K562 (cell line): ENCODE results near the gene ABHD18. TPM values are rescaled to one million over a fixed set of nuclear protein-coding genes. Genes with fewer than 3 reads are reported as not detected.
A peak's percentile ranks its signal among the peaks of the same experiment; 100 is the strongest.

Experiments used
- ARID2 ChIP-seq: fragments of 450-650 bp; IDR thresholded peaks from 2 replicates; pipeline ENCODE4 v1.6.1; 2017; ENCODE audit warnings: antibody characterized with exemption, mild to moderate bottlenecking
- DPF2 ChIP-seq: fragments of 450-650 bp; IDR thresholded peaks from 2 replicates; pipeline ENCODE4 v1.6.1; 2016
- ETS2 ChIP-seq: IDR thresholded peaks from 2 replicates; pipeline ENCODE4 v1.6.1; 2016; ENCODE audit warnings: borderline replicate concordance, missing genetic modification characterization, mild to moderate bottlenecking, moderate library complexity, missing compliant biosample characterization; ENCODE audit not compliant: poor library complexity, severe bottlenecking
- HNRNPL ChIP-seq: fragments of 200-400 bp; formaldehyde crosslinking; IDR thresholded peaks from 2 replicates; pipeline ENCODE4 v1.6.1; 2017; ENCODE audit warnings: low read depth, mild to moderate bottlenecking, low read length
- MTA3 ChIP-seq: fragments of 450-650 bp; formaldehyde crosslinking; IDR thresholded peaks from 2 replicates; pipeline ENCODE4 v1.6.1; 2017; ENCODE audit warnings: mild to moderate bottlenecking, borderline replicate concordance
- RBM15 ChIP-seq: fragments of 200-400 bp; formaldehyde crosslinking; IDR thresholded peaks from 2 replicates; pipeline ENCODE4 v1.6.1; 2018; ENCODE audit warnings: mild to moderate bottlenecking, low read length, moderate library complexity; ENCODE audit not compliant: insufficient read depth
- SAFB2 ChIP-seq: fragments of 200-400 bp; formaldehyde crosslinking; IDR thresholded peaks from 2 replicates; pipeline ENCODE4 v1.6.1; 2018; ENCODE audit warnings: borderline replicate concordance, low read length, low read depth, moderate library complexity; ENCODE audit not compliant: severe bottlenecking
- SIX5 ChIP-seq, 2 experiments: IDR thresholded peaks; 2 replicates each; pipeline ENCODE4 v1.6.1; 2011; ENCODE audit warnings: low read length in 2 of 2, borderline replicate concordance in 1 of 2, low read depth in 1 of 2, mild to moderate bottlenecking in 1 of 2, moderate library complexity in 1 of 2; ENCODE audit not compliant: insufficient read depth in 1 of 2
- SREBF1 ChIP-seq: fragments of 150-350 bp; IDR thresholded peaks from 2 replicates; pipeline ENCODE4 v1.6.1; 2014; ENCODE audit warnings: antibody characterized with exemption, low read depth, low read length, borderline replicate concordance
- TRIM24 ChIP-seq, 2 experiments: fragments of 450-650 bp; IDR thresholded peaks; 2 replicates each; pipeline ENCODE4 v1.6.1; 2016
- YBX1 ChIP-seq: fragments of 450-650 bp; IDR thresholded peaks from 2 replicates; pipeline ENCODE4 v1.7.1; 2016; ENCODE audit warnings: mild to moderate bottlenecking
- ZNF316 ChIP-seq: fragments of 450-650 bp; IDR thresholded peaks from 2 replicates; pipeline ENCODE4 v1.6.1; 2016
- ZNF507 ChIP-seq: conservative IDR thresholded peaks from 2 replicates; pipeline ENCODE4 v1.6.1; 2017; ENCODE audit warnings: missing genetic modification characterization, missing compliant biosample characterization
- polyA plus RNA-seq, 8 experiments: library from polyadenylated mRNA; depleted of rRNA in 4 of 8; stranded (reverse) in 5 of 8; unstranded in 3 of 8; fragments of >200 nt; fragmentation: Nextera tagmentation in 2 of 8; fragmentation: Illumina TruSeq in 1 of 8; extraction: Ambion mirVana in 2 of 8; extraction: Trizol in 1 of 8; gene quantifications; 2 replicates each; pipeline versions ENCODE4 v1.2.1 to v1.2.3, GENCODE V29; 2011 to 2014; ENCODE audit warnings: inconsistent platforms in 1 of 8, missing spikeins in 1 of 8
- total RNA-seq, 7 experiments: library from RNA; depleted of rRNA in 6 of 7; stranded (reverse); fragments of >200 nt in 6 of 7; fragmentation: Illumina TruSeq in 2 of 7; extraction: Trizol in 2 of 7; gene quantifications; 2 replicates each; pipeline versions ENCODE4 v1.2.1 to v1.2.3, GENCODE V29; 2011 to 2021; ENCODE audit warnings: low replicate concordance in 1 of 7
- TF ChIP-seq, protein P1 (sequence below): fragments of 250-450 bp; sonication (Bioruptor Pico); IDR thresholded peaks from 2 replicates; pipeline ENCODE4 v1.4.0; 2020; ENCODE audit warnings: mild to moderate bottlenecking, moderate library complexity, borderline replicate concordance
- TF ChIP-seq, protein P2 (sequence below): fragments of 450-650 bp; IDR thresholded peaks from 2 replicates; pipeline ENCODE4 v1.6.1; 2016; ENCODE audit warnings: borderline replicate concordance
- TF ChIP-seq, protein P3 (sequence below): fragments of 450-650 bp; IDR thresholded peaks from 2 replicates; pipeline ENCODE4 v1.6.1; 2017; ENCODE audit warnings: antibody characterized with exemption
- TF ChIP-seq, protein P4 (sequence below), 3 experiments: IDR thresholded peaks in 2 of 3; conservative IDR thresholded peaks in 1 of 3; 2 replicates each; pipeline ENCODE4 v1.5.1; 2011 to 2012; ENCODE audit warnings: low read length in 3 of 3, mild to moderate bottlenecking in 3 of 3, control low read depth in 2 of 3, improper control_type of control experiment in 1 of 3, inconsistent platforms in 1 of 3, low read depth in 1 of 3, mixed read lengths in 1 of 3, moderate library complexity in 1 of 3; ENCODE audit not compliant: insufficient read depth in 2 of 3

The ABHD18 gene
- total and polyA plus RNA-seq, 9 of the 15 experiments (the other 6 are each of a cell fraction or from before 2014, with no cell fraction given) = 6.1 to 25.0 (median 16.0) TPM

DNA sequence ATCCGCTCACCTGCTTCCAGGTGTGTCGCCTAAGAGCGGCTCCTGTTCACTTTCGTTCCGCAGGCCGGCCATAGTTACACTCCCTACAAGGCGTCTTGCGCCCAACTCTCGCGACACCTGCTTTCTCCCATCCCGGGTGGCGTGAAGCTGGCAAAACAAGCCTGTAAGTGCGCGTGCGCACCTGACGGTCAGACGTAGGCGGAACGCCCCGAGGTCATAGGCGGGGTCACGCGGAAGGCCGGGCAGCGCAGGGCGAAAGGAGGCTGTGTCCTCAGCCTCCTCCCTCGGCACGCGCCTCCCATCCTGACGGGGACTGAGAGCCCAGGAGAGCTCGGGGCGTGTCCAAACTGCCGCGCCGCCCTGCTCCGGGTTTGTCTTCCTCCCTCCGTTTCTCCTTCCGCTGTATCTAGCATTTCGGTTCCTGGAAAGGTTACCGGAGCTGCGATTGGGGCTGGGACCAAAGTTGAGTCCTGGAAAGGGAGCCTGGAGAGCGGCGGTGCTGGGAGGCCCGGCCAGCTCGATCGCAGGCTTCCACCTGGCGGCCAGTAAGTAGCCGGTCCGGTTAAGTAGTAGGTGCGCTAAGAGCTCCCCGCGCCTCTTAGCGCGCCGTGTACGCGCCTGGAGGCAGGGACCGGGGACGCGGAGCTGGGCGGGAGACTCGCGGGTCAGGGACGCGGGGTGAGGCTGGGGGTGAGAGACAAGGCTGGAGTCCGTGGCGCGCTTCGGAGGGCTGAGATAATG lies at the start of gene ABHD18, which contains the start of gene MFSD8 (continued):
- TF ChIP-seq, protein P1, sequence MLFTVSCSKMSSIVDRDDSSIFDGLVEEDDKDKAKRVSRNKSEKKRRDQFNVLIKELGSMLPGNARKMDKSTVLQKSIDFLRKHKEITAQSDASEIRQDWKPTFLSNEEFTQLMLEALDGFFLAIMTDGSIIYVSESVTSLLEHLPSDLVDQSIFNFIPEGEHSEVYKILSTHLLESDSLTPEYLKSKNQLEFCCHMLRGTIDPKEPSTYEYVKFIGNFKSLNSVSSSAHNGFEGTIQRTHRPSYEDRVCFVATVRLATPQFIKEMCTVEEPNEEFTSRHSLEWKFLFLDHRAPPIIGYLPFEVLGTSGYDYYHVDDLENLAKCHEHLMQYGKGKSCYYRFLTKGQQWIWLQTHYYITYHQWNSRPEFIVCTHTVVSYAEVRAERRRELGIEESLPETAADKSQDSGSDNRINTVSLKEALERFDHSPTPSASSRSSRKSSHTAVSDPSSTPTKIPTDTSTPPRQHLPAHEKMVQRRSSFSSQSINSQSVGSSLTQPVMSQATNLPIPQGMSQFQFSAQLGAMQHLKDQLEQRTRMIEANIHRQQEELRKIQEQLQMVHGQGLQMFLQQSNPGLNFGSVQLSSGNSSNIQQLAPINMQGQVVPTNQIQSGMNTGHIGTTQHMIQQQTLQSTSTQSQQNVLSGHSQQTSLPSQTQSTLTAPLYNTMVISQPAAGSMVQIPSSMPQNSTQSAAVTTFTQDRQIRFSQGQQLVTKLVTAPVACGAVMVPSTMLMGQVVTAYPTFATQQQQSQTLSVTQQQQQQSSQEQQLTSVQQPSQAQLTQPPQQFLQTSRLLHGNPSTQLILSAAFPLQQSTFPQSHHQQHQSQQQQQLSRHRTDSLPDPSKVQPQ (CRISPR knock-in tag) = no peak
- TF ChIP-seq SREBF1 (no peak; the same call in 1 of the 2 replicates), SAFB2 (no peak), TRIM24 (IDR thresholded peaks at IDR 0.05) (peak; percentile 13 to 35; a peak in 2 of 4 replicates), ZNF316 (no peak), MTA3 (peak; percentile 78; the same call in 1 of the 2 replicates), ARID2 (no peak), RBM15 (no peak), ZNF507 (tag) (no peak), YBX1 (no peak), ETS2 (tag) (no peak), HNRNPL (peak; percentile 41; the same call in 1 of the 2 replicates), SIX5 (IDR thresholded peaks at IDR 0.05; ENCODE audit: borderline replicate concordance in 1 of 2, insufficient read depth in 1 of 2, low read depth in 1 of 2, low read length in 2 of 2) (no peak), DPF2 (peak; percentile 22; the same call in 1 of the 2 replicates)
- TF ChIP-seq, protein P2, sequence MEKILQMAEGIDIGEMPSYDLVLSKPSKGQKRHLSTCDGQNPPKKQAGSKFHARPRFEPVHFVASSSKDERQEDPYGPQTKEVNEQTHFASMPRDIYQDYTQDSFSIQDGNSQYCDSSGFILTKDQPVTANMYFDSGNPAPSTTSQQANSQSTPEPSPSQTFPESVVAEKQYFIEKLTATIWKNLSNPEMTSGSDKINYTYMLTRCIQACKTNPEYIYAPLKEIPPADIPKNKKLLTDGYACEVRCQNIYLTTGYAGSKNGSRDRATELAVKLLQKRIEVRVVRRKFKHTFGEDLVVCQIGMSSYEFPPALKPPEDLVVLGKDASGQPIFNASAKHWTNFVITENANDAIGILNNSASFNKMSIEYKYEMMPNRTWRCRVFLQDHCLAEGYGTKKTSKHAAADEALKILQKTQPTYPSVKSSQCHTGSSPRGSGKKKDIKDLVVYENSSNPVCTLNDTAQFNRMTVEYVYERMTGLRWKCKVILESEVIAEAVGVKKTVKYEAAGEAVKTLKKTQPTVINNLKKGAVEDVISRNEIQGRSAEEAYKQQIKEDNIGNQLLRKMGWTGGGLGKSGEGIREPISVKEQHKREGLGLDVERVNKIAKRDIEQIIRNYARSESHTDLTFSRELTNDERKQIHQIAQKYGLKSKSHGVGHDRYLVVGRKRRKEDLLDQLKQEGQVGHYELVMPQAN = no peak; the same call in none of the 2 replicates
- TF ChIP-seq, protein P3, sequence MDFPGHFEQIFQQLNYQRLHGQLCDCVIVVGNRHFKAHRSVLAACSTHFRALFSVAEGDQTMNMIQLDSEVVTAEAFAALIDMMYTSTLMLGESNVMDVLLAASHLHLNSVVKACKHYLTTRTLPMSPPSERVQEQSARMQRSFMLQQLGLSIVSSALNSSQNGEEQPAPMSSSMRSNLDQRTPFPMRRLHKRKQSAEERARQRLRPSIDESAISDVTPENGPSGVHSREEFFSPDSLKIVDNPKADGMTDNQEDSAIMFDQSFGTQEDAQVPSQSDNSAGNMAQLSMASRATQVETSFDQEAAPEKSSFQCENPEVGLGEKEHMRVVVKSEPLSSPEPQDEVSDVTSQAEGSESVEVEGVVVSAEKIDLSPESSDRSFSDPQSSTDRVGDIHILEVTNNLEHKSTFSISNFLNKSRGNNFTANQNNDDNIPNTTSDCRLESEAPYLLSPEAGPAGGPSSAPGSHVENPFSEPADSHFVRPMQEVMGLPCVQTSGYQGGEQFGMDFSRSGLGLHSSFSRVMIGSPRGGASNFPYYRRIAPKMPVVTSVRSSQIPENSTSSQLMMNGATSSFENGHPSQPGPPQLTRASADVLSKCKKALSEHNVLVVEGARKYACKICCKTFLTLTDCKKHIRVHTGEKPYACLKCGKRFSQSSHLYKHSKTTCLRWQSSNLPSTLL = no peak
- TF ChIP-seq, protein P4, sequence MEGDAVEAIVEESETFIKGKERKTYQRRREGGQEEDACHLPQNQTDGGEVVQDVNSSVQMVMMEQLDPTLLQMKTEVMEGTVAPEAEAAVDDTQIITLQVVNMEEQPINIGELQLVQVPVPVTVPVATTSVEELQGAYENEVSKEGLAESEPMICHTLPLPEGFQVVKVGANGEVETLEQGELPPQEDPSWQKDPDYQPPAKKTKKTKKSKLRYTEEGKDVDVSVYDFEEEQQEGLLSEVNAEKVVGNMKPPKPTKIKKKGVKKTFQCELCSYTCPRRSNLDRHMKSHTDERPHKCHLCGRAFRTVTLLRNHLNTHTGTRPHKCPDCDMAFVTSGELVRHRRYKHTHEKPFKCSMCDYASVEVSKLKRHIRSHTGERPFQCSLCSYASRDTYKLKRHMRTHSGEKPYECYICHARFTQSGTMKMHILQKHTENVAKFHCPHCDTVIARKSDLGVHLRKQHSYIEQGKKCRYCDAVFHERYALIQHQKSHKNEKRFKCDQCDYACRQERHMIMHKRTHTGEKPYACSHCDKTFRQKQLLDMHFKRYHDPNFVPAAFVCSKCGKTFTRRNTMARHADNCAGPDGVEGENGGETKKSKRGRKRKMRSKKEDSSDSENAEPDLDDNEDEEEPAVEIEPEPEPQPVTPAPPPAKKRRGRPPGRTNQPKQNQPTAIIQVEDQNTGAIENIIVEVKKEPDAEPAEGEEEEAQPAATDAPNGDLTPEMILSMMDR (IDR thresholded peaks at IDR 0.05 in 2 of 3, conservative IDR thresholded peaks at IDR 0.05 in 1 of 3; ENCODE audit: insufficient read depth in 2 of 3, low read depth in 1 of 3, low read length in 3 of 3) = peak; percentile 53 to 63 (median 60)
